ENCODE measurements around the gene SLC30A2. TPM values are rescaled to one million over a fixed set of nuclear protein-coding genes. Genes with fewer than 3 reads are reported as not detected.

Gene SLC30A2, protein sequence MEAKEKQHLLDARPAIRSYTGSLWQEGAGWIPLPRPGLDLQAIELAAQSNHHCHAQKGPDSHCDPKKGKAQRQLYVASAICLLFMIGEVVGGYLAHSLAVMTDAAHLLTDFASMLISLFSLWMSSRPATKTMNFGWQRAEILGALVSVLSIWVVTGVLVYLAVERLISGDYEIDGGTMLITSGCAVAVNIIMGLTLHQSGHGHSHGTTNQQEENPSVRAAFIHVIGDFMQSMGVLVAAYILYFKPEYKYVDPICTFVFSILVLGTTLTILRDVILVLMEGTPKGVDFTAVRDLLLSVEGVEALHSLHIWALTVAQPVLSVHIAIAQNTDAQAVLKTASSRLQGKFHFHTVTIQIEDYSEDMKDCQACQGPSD
- total RNA-seq, result not detected

DNA sequence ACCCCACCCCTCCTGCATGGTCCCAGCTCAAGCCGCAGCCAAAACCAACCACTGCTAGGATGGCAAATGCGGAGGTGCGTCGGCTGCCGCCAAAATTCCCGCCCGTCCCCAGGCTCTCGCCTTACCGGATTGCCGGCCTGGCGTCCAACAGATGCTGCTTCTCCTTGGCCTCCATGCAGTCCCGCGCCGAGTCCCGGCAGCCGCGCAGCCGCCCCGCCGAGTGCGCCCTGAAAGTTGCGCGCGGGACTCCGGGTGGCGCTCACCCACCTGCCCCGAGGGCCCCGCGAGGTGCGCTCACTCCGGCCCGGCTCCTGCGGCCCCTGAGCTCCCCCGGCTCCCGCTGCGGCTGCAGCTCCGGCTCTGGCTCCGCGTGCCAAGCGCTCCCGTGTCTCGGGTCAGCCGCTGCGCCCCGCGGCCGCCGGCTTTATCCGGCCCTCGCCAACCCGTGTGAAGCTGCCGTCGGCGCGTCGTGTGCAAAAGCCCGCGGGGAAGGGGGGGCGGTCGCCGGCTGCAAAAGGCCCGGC, at the start of gene SLC30A2:
TSS of gene SLC30A2 (minus strand) at position 397 of the 524 bp plus-strand sequence. CDS start at position 175, 222 bp downstream.

DNA sequence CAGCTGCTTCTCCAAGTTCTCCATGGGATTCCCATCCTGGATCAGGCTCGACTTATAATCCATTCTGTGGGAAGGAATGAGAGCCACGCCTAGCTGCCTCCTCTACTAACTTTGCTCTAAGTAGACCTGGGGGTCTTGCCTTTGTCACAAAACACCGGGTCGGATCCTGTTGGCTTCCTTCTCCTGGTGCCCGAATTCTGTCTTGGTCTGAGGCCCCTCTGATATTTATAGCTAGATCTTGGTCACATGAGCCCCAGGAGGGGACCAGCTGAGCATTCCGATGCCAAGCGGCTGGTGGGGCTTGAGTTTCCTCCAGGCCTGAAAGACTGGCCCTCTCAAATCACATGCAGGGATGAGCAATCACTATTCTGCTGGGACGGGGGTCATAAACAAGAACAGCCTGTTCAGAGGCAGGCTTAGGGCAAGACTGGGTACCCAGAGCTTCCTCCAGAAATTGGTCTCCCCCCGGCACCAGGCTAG, 21.6 kb upstream of the SLC30A2 start, which contains the start of gene TRIM63:
TSS of gene TRIM63 (minus strand) at position 199 of the 480 bp plus-strand sequence. CDS start at position 63, 136 bp downstream.

DNA sequence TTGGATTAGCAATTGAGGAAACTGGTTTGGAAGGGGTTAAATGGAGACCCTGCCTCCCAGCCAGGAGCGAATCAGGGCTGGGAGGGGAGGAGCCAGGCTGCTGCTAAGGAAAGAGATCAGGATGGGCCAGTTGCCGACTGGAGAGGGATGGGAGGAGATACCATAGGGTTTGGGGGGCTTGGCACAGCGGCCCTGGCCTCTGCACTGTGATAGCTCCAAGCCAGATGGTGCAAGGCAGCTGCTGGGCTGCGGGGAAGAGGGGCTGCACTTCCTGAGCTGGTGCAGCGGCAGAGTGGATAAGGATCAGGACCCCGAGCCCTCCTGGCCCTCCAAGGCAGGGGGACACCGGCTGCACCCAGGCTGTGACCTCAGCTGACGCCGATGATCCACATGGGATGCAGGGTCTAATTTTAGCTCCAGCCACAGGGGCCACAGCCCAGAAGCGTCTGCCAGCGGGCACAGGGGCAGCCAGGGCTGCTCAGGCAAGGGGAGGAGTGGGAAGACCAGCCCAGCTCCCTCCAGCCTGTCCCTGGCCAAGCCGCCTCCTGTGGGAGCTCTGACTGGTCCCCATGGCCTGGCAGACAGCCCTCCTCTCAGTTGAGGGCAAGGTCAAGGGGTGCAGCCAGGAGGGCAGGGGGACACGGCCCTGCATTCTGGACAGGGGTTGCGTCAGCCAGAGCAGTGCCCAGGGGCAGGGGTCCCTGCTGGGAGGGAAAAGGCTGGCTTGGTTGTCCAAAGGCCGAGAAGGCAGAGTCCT, 24.1 kb downstream of the SLC30A2 start, which contains the start of gene EXTL1:
TSS of gene EXTL1 (plus strand) at position 129 of the 757 bp plus-strand sequence. CDS start 872 bp downstream, outside the sequence.

DNA sequence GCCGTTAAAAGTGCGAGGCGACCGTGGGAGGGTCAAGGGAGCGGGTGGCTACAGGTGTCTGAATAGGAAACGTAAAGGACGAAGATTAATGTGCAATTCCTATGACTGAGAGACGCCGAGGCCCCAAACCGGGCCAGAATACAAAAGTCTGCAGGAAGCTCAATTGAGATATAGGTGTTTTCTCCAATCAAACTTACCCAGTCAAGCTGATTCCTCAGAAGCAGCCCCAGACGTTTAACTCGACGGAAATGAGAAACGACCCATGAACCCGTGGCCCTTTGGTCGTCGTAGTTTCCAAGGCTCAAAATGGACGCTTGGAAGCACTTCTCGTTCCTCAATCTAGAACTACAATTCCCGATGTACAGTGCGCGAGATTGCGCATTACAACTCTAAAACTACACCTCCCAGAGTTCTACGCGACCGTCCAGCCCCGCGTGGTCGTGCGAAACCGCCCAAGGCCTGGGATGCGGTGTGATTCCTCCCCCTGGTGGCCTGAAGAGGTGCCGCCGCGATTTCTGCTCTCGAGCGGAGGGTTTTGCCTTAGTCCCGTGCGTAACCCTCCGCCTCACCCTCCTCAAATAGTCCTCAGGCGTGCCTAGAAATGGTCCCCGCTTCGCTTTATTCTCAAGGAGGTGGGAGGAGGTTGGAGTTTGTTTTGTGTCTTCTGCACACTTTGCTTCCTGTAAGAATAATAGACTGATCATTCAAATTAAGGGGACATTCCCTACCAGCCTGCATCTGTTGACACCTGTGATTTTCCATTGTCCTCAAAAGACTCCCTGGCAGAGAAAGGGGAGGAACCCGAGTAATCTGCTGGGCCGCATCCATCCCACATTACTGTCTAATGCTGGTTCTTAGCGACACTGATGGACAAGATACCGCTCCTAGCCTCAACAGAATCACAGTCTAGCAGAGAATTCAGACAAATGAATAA, 47.8 kb downstream of the SLC30A2 start, which contains the start of gene PAFAH2:
TSS of gene PAFAH2 (minus strand) at position 236 of the 934 bp plus-strand sequence. CDS start 7,247 bp downstream, outside the sequence.

Small RNA genes within 50 kb of the gene (small RNA-seq; reads per million reads assigned to genes)
- gene RF00283 (ENCODE audit: low replicate concordance), result not detected
- gene RF00492 (ENCODE audit: low replicate concordance), result not detected

Other genes with a start within 250 kb of the SLC30A2 start
- 20.7 TPM for gene SELENON, start 245.9 kb downstream of the SLC30A2 start, total RNA-seq
- gene MTFR1L, start 226.2 kb downstream of the SLC30A2 start, total RNA-seq, result 44.4 TPM
- gene AUNIP, start 186.7 kb downstream of the SLC30A2 start, total RNA-seq, result 1.3 TPM
- gene PAQR7, start 170.4 kb downstream of the SLC30A2 start, total RNA-seq, result 6.6 TPM
- gene STMN1, start 139.7 kb downstream of the SLC30A2 start, total RNA-seq, result 872 TPM
- gene PAFAH2, start 48.1 kb downstream of the SLC30A2 start, total RNA-seq, result 5.6 TPM
- gene EXTL1, start 24.3 kb downstream of the SLC30A2 start, total RNA-seq, result 2.2 TPM
- not detected for gene TRIM63, start 21.5 kb upstream of the SLC30A2 start, total RNA-seq
- gene PDIK1L, start 65.7 kb upstream of the SLC30A2 start, total RNA-seq, result 61.3 TPM
- 0.31 TPM for gene FAM110D, start 113.0 kb upstream of the SLC30A2 start, total RNA-seq
- gene C1orf232, start 122.8 kb upstream of the SLC30A2 start, total RNA-seq, result not detected
- 13.1 TPM for gene ZNF593, start 123.8 kb upstream of the SLC30A2 start, total RNA-seq
- gene ZNF593OS, start 125.7 kb upstream of the SLC30A2 start, total RNA-seq, result not detected
- 7.2 TPM for gene CNKSR1, start 131.4 kb upstream of the SLC30A2 start, total RNA-seq
- not detected for gene CATSPER4, start 144.5 kb upstream of the SLC30A2 start, total RNA-seq
- 19.4 TPM for gene CEP85, start 188.1 kb upstream of the SLC30A2 start, total RNA-seq
- gene SH3BGRL3, start 234.0 kb upstream of the SLC30A2 start, total RNA-seq, result 16.6 TPM